ENCODE results near the gene RBM22. TPM values are rescaled to one million over a fixed set of nuclear protein-coding genes. Genes with fewer than 3 reads are reported as not detected.
A peak's percentile ranks its signal among the peaks of the same experiment; 100 is the strongest.

Gene RBM22
- total RNA-seq, 1 donor from 2014 or later = 30.2 TPM

GRCh38 chr5:150645070-150645700, 55.7 kb downstream of the RBM22 start:
- H3K4me1 ChIP-seq = peaks cover 55% of the 10 kb centered on the region
- H3K4me3 ChIP-seq = no peak overlapping the region
- no peak for TF ChIP-seq POLR2AphosphoS5 (IDR thresholded peaks at IDR 0.05; ENCODE audit: insufficient read depth in 1 of 2, low read depth in 1 of 2)
- TF ChIP-seq CTCF (IDR thresholded peaks at IDR 0.05) = no peak
- intact Hi-C loops (cut with DNase I) = no loop called here
- peak overlapping the region; percentile 91 for H3K27ac ChIP-seq
- no peaks in the 10 kb centered on the region for H3K27me3 ChIP-seq
- no peak for DNase-seq (ENCODE audit: extremely low spot score in 2 of 2)
- no peaks in the 10 kb centered on the region for H3K9me3 ChIP-seq
- no peaks in the 10 kb centered on the region for H3K36me3 ChIP-seq

GRCh38 chr5:150644514-150644913, 56.3 kb downstream of the RBM22 start:
- no peaks in the 10 kb centered on the region for H3K27me3 ChIP-seq
- H3K36me3 ChIP-seq = no peaks in the 10 kb centered on the region
- peaks cover 62% of the 10 kb centered on the region for H3K4me1 ChIP-seq
- H3K27ac ChIP-seq = peak overlapping the region; percentile 91
- DNase-seq (ENCODE audit: extremely low spot score in 2 of 2) = no peak
- no peak for TF ChIP-seq POLR2A (IDR thresholded peaks at IDR 0.05)
- no peak for TF ChIP-seq POLR2AphosphoS5 (IDR thresholded peaks at IDR 0.05; ENCODE audit: insufficient read depth in 1 of 2, low read depth in 1 of 2)
- no peak for TF ChIP-seq CTCF (IDR thresholded peaks at IDR 0.05)
- no peak overlapping the region for H3K4me3 ChIP-seq
- intact Hi-C loops (cut with DNase I) = no loop called here
- H3K9me3 ChIP-seq = no peaks in the 10 kb centered on the region

- DNase-seq (ENCODE audit: extremely low spot score in 2 of 2) = no peak
- TF ChIP-seq CTCF (IDR thresholded peaks at IDR 0.05) (no peak), POLR2A (IDR thresholded peaks at IDR 0.05) (no peak), POLR2AphosphoS5 (IDR thresholded peaks at IDR 0.05; ENCODE audit: insufficient read depth in 1 of 2, low read depth in 1 of 2) (no peak)
- H3K4me3 ChIP-seq = no peak overlapping the region
- no peaks in the 10 kb centered on the region for H3K9me3 ChIP-seq
- intact Hi-C loops (cut with DNase I) = no loop called here
- peaks cover 66% of the 10 kb centered on the region for H3K4me1 ChIP-seq
- H3K27me3 ChIP-seq = no peaks in the 10 kb centered on the region
- H3K27ac ChIP-seq = peak overlapping the region; percentile 91
- H3K36me3 ChIP-seq = no peaks in the 10 kb centered on the region
Measured at GRCh38 chr5:150644058-150644457, 56.8 kb downstream of the RBM22 start.

GRCh38 chr5:150642991-150643710, 57.7 kb downstream of the RBM22 start:
- no peak overlapping the region for H3K4me3 ChIP-seq

More at GRCh38 chr5:150642991-150643710, 57.7 kb downstream of the RBM22 start:
- no peak for TF ChIP-seq POLR2A (IDR thresholded peaks at IDR 0.05)
- no peak for TF ChIP-seq CTCF (IDR thresholded peaks at IDR 0.05)
- no peak for TF ChIP-seq POLR2AphosphoS5 (IDR thresholded peaks at IDR 0.05; ENCODE audit: insufficient read depth in 1 of 2, low read depth in 1 of 2)
- Histone ChIP-seq H3K4me1 (peaks cover 74% of the 10 kb centered on the region), H3K9me3 (no peaks in the 10 kb centered on the region), H3K27ac (peak overlapping the region; percentile 91), H3K27me3 (no peaks in the 10 kb centered on the region), H3K36me3 (no peaks in the 10 kb centered on the region)
- intact Hi-C loops (cut with DNase I) = no loop called here
- DNase-seq (ENCODE audit: extremely low spot score in 2 of 2) = no peak

Measured in vagina (tissue), 2 donors.